SH-SY5Y (cell line): Measurements from ENCODE around the gene WBP2.

ENCODE experiments used
- GATA2 ChIP-seq: IDR thresholded peaks from 2 replicates; pipeline ENCODE4 v1.6.1; 2011; ENCODE audit warnings: mild to moderate bottlenecking, low read depth, low read length
- GATA3 ChIP-seq: IDR thresholded peaks from 2 replicates; pipeline ENCODE4 v1.6.1; 2011; ENCODE audit warnings: low read depth, mild to moderate bottlenecking, low read length, moderate library complexity

- no peak for TF ChIP-seq GATA2
- no peak for TF ChIP-seq GATA3
Measured at GRCh38 chr17:75813081-75814020, 41.8 kb downstream of the WBP2 start.
